22Rv1 (cell line): ENCODE measurements around the gene TET2.

Experiments used
- CTCF ChIP-seq: fragments of 450-650 bp; IDR thresholded peaks from 2 replicates; pipeline ENCODE4 v1.5.1; 2017; ENCODE audit warnings: mild to moderate bottlenecking
- ZFX ChIP-seq: fragments of 450-650 bp; IDR thresholded peaks from 2 replicates; pipeline ENCODE4 v1.6.1; 2017; ENCODE audit warnings: antibody characterized with exemption, borderline replicate concordance

GRCh38 chr4:105162123-105162796 is 15.6 kb downstream of the TET2 start:
- TF ChIP-seq CTCF, result no peak
- no peak for TF ChIP-seq ZFX
